SU-DHL-6 (cell line): ENCODE measurements around the gene SCGB1D1.

ENCODE experiments used
- H2AFZ ChIP-seq: fragments of 200-600 bp; sonication (generic); 2 replicates; pipeline ENCODE4 v1.6.1; 2014; ENCODE audit warnings: low read depth, mild to moderate bottlenecking, moderate library complexity, mixed read lengths, antibody characterized with exemption, low read length; ENCODE audit not compliant: severe bottlenecking
- H3F3A ChIP-seq: fragments of 200-600 bp; shearing (Covaris generic); 2 replicates; pipeline ENCODE4 v1.6.0; 2016; ENCODE audit warnings: antibody characterized with exemption, mild to moderate bottlenecking; ENCODE audit not compliant: insufficient read depth
- H3K27ac ChIP-seq: fragments of 200-600 bp; sonication (generic); 2 replicates; pipeline ENCODE4 v1.5.1; 2016; ENCODE audit warnings: low read depth, mild to moderate bottlenecking, low read length, moderate library complexity, mixed read lengths
- H3K27me3 ChIP-seq: fragments of 200-600 bp; sonication (generic), shearing (Covaris generic); 2 replicates; pipeline ENCODE4 v1.6.0; 2014; ENCODE audit warnings: mild to moderate bottlenecking, low read length
- H3K36me3 ChIP-seq: fragments of 200-600 bp; sonication (generic); 2 replicates; pipeline ENCODE4 v1.6.1; 2014; ENCODE audit warnings: mild to moderate bottlenecking, low read length, mixed read lengths
- H3K4me2 ChIP-seq: fragments of 300-600, 200-600 bp; shearing (Covaris generic), sonication (generic); 2 replicates; pipeline ENCODE4 v1.6.0; 2014; ENCODE audit warnings: low read length, low read depth, mild to moderate bottlenecking; ENCODE audit not compliant: poor library complexity, severe bottlenecking
- H3K4me3 ChIP-seq: fragments of 200-600 bp; sonication (generic); 2 replicates; pipeline ENCODE4 v1.5.1; 2014; ENCODE audit warnings: antibody characterized with exemption, low read length, mild to moderate bottlenecking, mixed read lengths; ENCODE audit not compliant: insufficient read depth, poor library complexity, severe bottlenecking
- H3K79me2 ChIP-seq: fragments of 200-600 bp; sonication (generic); 2 replicates; pipeline ENCODE4 v1.6.1; 2014; ENCODE audit warnings: mild to moderate bottlenecking, low read length, moderate library complexity; ENCODE audit not compliant: insufficient read depth
- H3K9ac ChIP-seq: fragments of 200-600 bp; sonication (generic); 2 replicates; pipeline ENCODE4 v1.7.0; 2014; ENCODE audit warnings: mild to moderate bottlenecking, low read length
- H3K9me2 ChIP-seq: fragments of 200-600 bp; sonication (generic); replicated peaks from 2 replicates; pipeline ENCODE4 v1.6.1; 2014; ENCODE audit warnings: low read length; ENCODE audit not compliant: insufficient read depth
- H3K9me3 ChIP-seq: fragments of 200-600 bp; sonication (generic); 2 replicates; pipeline ENCODE4 v1.6.1; 2014; ENCODE audit warnings: low read length, mixed read lengths; ENCODE audit not compliant: insufficient read depth
- H4K20me1 ChIP-seq: fragments of 200-600 bp; sonication (generic); 2 replicates; pipeline ENCODE4 v1.6.1; 2014; ENCODE audit warnings: low read depth, mild to moderate bottlenecking, antibody characterized with exemption, low read length, moderate library complexity, mixed read lengths
- CTCF ChIP-seq: fragments of 200-600 bp; sonication (generic); IDR thresholded peaks from one replicate; pipeline ENCODE4 v1.5.1; 2017; ENCODE audit warnings: antibody characterized with exemption, mild to moderate bottlenecking, low read length, moderate library complexity; ENCODE audit not compliant: insufficient read depth, poor library complexity, severe bottlenecking
- EZH2phosphoT487 ChIP-seq: fragments of 200-600 bp; sonication (generic), shearing (Covaris generic); conservative IDR thresholded peaks from 2 replicates; pipeline ENCODE4 v1.6.1; 2018; ENCODE audit warnings: mild to moderate bottlenecking, antibody characterized with exemption, low read length, moderate library complexity, mixed read lengths

SCGB1D1 gene

GRCh38 chr11:62144641-62145255 lies 45.3 kb upstream of the SCGB1D1 start:
- Histone ChIP-seq H3K9me2 (no peaks in the 10 kb centered on the region), H3K4me2 (no peak overlapping the region), H3K27ac (no peak overlapping the region), H3K36me3 (peaks cover 8% of the 10 kb centered on the region; the same call in 1 of the 2 replicates), H4K20me1 (no peaks in the 10 kb centered on the region), H2AFZ (no peak overlapping the region), H3K9me3 (no peaks in the 10 kb centered on the region), H3K9ac (no peak overlapping the region), H3K4me3 (no peak overlapping the region), H3K27me3 (no peaks in the 10 kb centered on the region), H3F3A (no peaks in the 10 kb centered on the region), H3K79me2 (no peaks in the 10 kb centered on the region)
- no peak for TF ChIP-seq CTCF
- TF ChIP-seq EZH2phosphoT487: no peak

DNA sequence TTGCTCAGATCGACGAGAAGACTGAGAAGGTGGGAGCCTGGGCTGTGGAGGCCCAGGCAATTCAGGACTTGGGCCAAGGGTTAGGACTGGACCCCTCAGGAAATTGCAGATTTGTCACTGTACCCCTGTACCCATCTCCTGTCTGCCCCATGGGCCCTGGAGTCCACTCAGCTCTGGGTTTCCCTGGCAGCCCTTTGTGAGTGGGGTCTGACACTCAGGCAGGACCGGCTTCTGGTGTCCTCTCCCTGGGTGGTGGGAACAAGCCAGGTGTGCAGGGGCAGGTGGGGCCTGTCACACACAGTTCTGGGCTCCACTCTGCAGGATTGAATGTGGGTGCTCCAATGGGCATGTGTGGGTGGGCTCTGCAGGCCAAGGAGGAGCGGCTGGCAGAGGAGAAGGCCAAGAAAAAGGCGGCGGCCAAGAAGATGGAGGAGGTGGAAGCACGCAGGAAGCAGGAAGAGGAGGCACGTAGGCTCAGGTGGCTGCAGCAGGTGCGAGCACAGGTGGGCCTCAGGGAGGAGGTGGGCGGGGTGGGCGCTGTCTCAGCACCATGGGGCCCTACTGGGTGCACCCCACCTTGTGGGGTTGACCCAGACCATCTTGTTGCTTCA lies 44.6 kb upstream of the SCGB1D1 start:
- Histone ChIP-seq H3K4me2 (no peak overlapping the region), H3K27me3 (no peaks in the 10 kb centered on the region), H2AFZ (no peak overlapping the region), H3K79me2 (no peaks in the 10 kb centered on the region), H3K36me3 (peaks cover 13% of the 10 kb centered on the region; the same call in 1 of the 2 replicates), H3F3A (no peaks in the 10 kb centered on the region), H3K9me2 (no peaks in the 10 kb centered on the region), H4K20me1 (no peaks in the 10 kb centered on the region), H3K4me3 (no peak overlapping the region), H3K9ac (no peak overlapping the region), H3K9me3 (no peaks in the 10 kb centered on the region), H3K27ac (no peak overlapping the region)
- TF ChIP-seq EZH2phosphoT487: no peak
- no peak for TF ChIP-seq CTCF

DNA sequence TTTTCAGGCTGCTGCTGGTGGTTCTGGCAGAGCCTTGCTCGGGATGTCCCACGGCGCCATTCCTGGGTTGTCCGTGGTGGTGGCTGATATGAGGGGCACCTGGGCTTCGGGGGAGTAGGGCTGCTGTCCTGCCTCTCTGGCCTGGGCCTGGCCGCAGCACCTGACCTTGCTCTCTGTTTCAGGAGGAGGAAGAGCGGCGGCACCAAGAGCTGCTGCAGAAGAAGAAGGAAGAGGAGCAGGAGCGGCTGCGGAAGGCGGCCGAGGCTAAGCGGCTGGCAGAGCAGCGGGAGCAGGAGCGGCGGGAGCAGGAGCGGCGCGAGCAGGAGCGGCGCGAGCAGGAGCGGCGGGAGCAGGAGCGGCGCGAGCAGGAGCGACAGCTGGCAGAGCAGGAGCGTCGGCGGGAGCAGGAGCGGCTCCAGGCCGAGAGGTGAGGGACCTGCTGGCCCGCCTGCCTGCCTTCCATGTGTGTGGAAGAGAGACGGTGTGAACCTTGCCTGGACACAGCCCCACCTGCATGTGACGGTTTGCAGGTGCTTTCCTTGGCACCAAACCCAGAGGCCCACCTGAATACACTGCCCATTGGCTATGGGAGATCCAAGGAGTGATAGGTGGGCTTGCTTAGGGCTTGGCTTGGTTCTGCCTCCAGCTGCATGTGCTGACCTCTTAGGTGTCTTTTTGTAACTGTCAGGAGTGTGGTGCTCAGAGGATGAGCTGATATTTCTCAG lies 43.4 kb upstream of the SCGB1D1 start:
- Histone ChIP-seq H3K36me3 (peaks cover 16% of the 10 kb centered on the region; the same call in 1 of the 2 replicates), H3K27me3 (no peaks in the 10 kb centered on the region), H3K9me2 (no peaks in the 10 kb centered on the region), H3F3A (no peaks in the 10 kb centered on the region), H3K9me3 (no peaks in the 10 kb centered on the region), H2AFZ (no peak overlapping the region), H3K4me3 (no peak overlapping the region), H4K20me1 (no peaks in the 10 kb centered on the region), H3K9ac (no peak overlapping the region), H3K4me2 (no peak overlapping the region), H3K27ac (no peak overlapping the region), H3K79me2 (no peaks in the 10 kb centered on the region)
- no peak for TF ChIP-seq CTCF
- TF ChIP-seq EZH2phosphoT487: no peak
